ENCODE data around the gene GOLGA8O.
"Not testable (repeated sequence)": the region's sequence is repeated elsewhere in the genome, so short reads cannot be mapped to it uniquely, and the experiment has no call there.

GOLGA8O gene

GRCh38 chr15:32455534-32455933, at the start of gene GOLGA8O:
Gene GOLGA8O (minus strand): TSS chr15:32455634. CDS start chr15:32455536, 98 bp downstream.
- DNase-seq (ENCODE audit: low spot score) = not testable (repeated sequence)

GRCh38 chr15:32504152-32504811, 48.8 kb upstream of the GOLGA8O start:
- not testable (repeated sequence) for DNase-seq (ENCODE audit: low spot score)

- not testable (repeated sequence) for DNase-seq (ENCODE audit: low spot score)
Measured at GRCh38 chr15:32502946-32503345, 47.5 kb upstream of the GOLGA8O start.

GRCh38 chr15:32492768-32493167, 37.3 kb upstream of the GOLGA8O start:
- not testable (repeated sequence) for DNase-seq (ENCODE audit: low spot score)

GRCh38 chr15:32486474-32486873, 31.0 kb upstream of the GOLGA8O start:
- DNase-seq (ENCODE audit: low spot score) = not testable (repeated sequence)

- not testable (repeated sequence) for DNase-seq (ENCODE audit: low spot score)
Measured at GRCh38 chr15:32483377-32483776, 27.9 kb upstream of the GOLGA8O start.

- DNase-seq (ENCODE audit: low spot score) = not testable (repeated sequence)
Measured at GRCh38 chr15:32481683-32482082, 26.2 kb upstream of the GOLGA8O start.

GRCh38 chr15:32468076-32468475, 12.6 kb upstream of the GOLGA8O start:
- not testable (repeated sequence) for DNase-seq (ENCODE audit: low spot score)

- not testable (repeated sequence) for DNase-seq (ENCODE audit: low spot score)
Measured at GRCh38 chr15:32440445-32440977, 14.9 kb downstream of the GOLGA8O start.

GRCh38 chr15:32434102-32434963, 21.1 kb downstream of the GOLGA8O start:
- DNase-seq (ENCODE audit: low spot score) = not testable (repeated sequence)

- not testable (repeated sequence) for DNase-seq (ENCODE audit: low spot score)
Measured at GRCh38 chr15:32427635-32428034, 27.8 kb downstream of the GOLGA8O start.

- DNase-seq (ENCODE audit: low spot score) = not testable (repeated sequence)
Measured at GRCh38 chr15:32426511-32426910, 28.9 kb downstream of the GOLGA8O start.

GRCh38 chr15:32407903-32408302, 47.5 kb downstream of the GOLGA8O start:
- not testable (repeated sequence) for DNase-seq (ENCODE audit: low spot score)

- not testable (repeated sequence) for DNase-seq (ENCODE audit: low spot score)
Measured at GRCh38 chr15:32403192-32403591, 52.2 kb downstream of the GOLGA8O start, which contains the start of gene GOLGA8K. Gene GOLGA8K (minus strand): TSS chr15:32403292. CDS start chr15:32403194, 98 bp downstream.

- DNase-seq (ENCODE audit: low spot score) = not testable (repeated sequence)
Measured at GRCh38 chr15:32396522-32396921, 58.9 kb downstream of the GOLGA8O start.

Measured in globus pallidus (tissue), 1 donor.